HG02852 (cell line): ENCODE data around the gene TPSB2.
"Not testable (repeated sequence)": the region's sequence is repeated elsewhere in the genome, so short reads cannot be mapped to it uniquely, and the experiment has no call there.

Source experiments
- ATAC-seq: cut with Tn5 transposase; IDR thresholded peaks from one replicate; pipeline ENCODE4 v1.9.1; 2021; ENCODE audit warnings: mild to moderate bottlenecking, moderate library complexity; ENCODE audit not compliant: unreplicated experiment

TPSB2 gene

GRCh38 chr16:1243907-1244850, 14.2 kb upstream of the TPSB2 start:
- ATAC-seq = not testable (repeated sequence)

GRCh38 chr16:1243363-1243762, 13.4 kb upstream of the TPSB2 start:
- not testable (repeated sequence) for ATAC-seq

- not testable (repeated sequence) for ATAC-seq
Measured at GRCh38 chr16:1241081-1241480, 11.1 kb upstream of the TPSB2 start.

- not testable (repeated sequence) for ATAC-seq
Measured at GRCh38 chr16:1240436-1240835, 10.5 kb upstream of the TPSB2 start, which contains the start of gene TPSAB1. Gene TPSAB1 (plus strand): TSS chr16:1240705. CDS start chr16:1240939, 234 bp downstream.

GRCh38 chr16:1239575-1239974, 9.6 kb upstream of the TPSB2 start:
- ATAC-seq = not testable (repeated sequence)

- not testable (repeated sequence) for ATAC-seq
Measured at GRCh38 chr16:1238909-1239308, 8.9 kb upstream of the TPSB2 start.

- ATAC-seq = no peak
Measured at GRCh38 chr16:1237990-1238389, 8.0 kb upstream of the TPSB2 start.

GRCh38 chr16:1236659-1237058, 6.7 kb upstream of the TPSB2 start:
- ATAC-seq = not testable (repeated sequence)

- not testable (repeated sequence) for ATAC-seq
Measured at GRCh38 chr16:1232049-1232748, 2.2 kb upstream of the TPSB2 start.

GRCh38 chr16:1231301-1231700, 1.3 kb upstream of the TPSB2 start:
- ATAC-seq = not testable (repeated sequence)

- ATAC-seq = not testable (repeated sequence)
Measured at GRCh38 chr16:1230471-1231212, 658 bp upstream of the TPSB2 start.

GRCh38 chr16:1229476-1229875, 508 bp downstream of the TPSB2 start:
- ATAC-seq = not testable (repeated sequence)

- ATAC-seq = not testable (repeated sequence)
Measured at GRCh38 chr16:1228227-1228626, 1.8 kb downstream of the TPSB2 start.

GRCh38 chr16:1226692-1227091, 3.3 kb downstream of the TPSB2 start:
- not testable (repeated sequence) for ATAC-seq

- ATAC-seq = not testable (repeated sequence)
Measured at GRCh38 chr16:1225728-1226311, 4.2 kb downstream of the TPSB2 start.

GRCh38 chr16:1225051-1225451, 4.9 kb downstream of the TPSB2 start, which contains the start of gene TPSG1:
Gene TPSG1 (minus strand): TSS chr16:1225268. CDS start chr16:1225252, 16 bp downstream.
- no peak for ATAC-seq

- no peak for ATAC-seq
Measured at GRCh38 chr16:1224558-1224957, 5.4 kb downstream of the TPSB2 start.

- no peak for ATAC-seq
Measured at GRCh38 chr16:1223355-1224214, 6.4 kb downstream of the TPSB2 start.

GRCh38 chr16:1222553-1223354, 7.2 kb downstream of the TPSB2 start:
- no peak for ATAC-seq
